Measurements from ENCODE around the gene SCYGR3.

The SCYGR3 gene, protein sequence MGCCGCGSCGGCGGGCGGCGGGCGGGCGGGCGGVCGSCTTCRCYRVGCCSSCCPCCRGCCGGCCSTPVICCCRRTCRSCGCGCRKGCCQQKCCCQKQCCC

GRCh38 chr2:227614740-227615139 lies at the start of gene SCYGR3:
Gene SCYGR3 (minus strand): TSS chr2:227614840. CDS start chr2:227614840, 0 bp downstream.
- DNase-seq (ENCODE audit: low read depth in 2 of 2) = no peak

DNA sequence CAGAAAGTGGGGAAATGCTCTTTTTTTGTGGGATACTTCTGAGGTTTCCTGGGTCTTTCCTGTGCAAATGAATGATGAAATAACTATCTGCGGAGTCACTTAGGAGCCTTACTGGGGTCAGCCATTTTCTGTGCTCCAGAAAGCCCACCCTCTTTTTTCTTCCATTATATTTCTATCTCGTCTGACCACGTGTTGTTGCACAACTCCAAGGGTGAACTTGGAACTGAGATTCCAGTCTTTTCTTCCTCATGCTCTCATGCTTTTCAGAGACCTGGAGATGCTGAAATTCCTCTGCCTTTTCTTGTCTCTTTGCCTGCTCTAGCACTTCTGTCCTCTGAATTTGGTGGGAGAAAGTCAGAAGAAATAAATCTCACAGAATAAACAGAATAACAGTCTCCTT lies 47.2 kb upstream of the SCYGR3 start:
- no peak for DNase-seq (ENCODE audit: low read depth in 2 of 2)

DNA sequence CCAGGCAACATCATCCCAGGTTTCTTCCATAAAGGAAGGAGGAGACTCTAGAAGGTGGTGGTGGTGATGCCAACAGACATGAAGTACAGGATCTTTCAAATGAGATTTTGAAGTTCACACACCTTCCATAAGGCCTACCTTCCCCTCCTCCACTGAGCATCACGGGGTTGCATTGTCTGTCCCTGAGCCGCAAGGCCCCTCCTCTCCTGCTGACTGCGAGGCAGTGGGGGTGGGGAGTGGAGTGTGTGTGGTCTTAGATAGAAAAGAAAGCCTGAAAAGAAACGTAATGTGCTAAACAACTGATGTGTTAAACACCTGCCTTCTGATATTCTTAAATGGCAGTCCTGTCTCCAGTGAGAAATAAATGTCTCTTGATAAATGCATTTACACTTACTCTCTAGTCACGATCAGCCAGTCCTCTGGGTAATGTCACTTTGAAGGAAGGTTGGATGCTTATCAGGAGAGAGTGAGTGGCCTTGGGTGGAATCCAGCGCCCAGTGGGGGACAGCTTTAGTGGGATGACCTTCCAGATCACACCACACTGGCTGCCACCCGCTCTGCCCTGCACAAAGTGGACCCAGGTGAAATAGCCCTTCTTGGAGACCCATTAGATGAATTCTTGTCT lies 46.5 kb upstream of the SCYGR3 start:
- DNase-seq (ENCODE audit: low read depth in 2 of 2) = no peak

DNA sequence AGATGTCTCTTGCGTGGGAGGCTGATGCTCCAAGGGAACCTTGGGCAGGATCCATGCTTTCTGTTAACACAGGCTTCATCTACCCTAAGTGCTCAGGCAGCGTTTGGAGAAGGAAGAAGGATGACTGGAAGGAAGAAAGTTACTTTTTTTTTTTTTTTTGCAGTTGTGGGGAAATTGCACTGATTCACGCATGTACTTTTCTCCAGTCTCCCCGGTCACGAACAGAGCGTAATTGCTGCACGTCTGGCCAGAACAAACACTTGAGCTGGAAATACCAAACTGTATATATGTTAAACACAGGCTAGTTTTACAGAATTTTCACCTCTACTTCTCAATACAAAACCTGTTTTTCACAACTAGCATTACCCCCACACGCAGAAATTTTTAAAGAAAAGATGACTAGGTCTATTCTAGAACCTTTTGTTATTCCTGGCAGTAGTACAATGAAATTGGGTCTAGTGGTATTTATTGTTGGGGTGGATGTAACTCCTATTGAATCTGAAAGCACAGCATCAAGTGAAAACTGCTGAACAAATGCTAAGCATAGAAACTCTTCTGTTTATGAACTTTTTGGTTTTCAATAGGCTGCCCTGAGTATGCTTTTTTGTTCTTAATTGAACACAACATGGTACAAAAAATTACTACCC lies 42.7 kb upstream of the SCYGR3 start:
- DNase-seq (ENCODE audit: low read depth in 2 of 2) = no peak

- DNase-seq (ENCODE audit: low read depth in 2 of 2) = peak; percentile 42 to 48
Measured at GRCh38 chr2:227655454-227655853, 40.8 kb upstream of the SCYGR3 start.

DNA sequence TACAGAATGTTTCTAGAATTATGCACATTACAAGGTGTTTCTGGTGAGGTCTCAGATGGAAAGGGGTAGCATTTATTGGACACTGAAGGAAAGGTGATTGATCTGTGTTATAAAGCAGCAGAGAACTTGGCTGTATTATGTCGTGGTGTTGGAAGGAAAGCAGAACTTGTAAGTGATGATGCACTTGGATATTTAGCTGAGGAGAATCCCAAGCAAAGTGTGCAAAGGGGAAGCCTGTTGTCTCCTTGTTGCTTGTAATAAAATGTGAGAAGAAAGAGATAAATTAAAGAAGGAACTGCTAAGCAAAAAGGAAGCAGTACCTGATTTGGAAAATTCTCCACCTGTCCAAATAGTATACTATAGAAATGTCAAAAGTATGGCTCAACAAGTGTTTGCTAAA lies 39.8 kb upstream of the SCYGR3 start:
- no peak for DNase-seq (ENCODE audit: low read depth in 2 of 2)

DNA sequence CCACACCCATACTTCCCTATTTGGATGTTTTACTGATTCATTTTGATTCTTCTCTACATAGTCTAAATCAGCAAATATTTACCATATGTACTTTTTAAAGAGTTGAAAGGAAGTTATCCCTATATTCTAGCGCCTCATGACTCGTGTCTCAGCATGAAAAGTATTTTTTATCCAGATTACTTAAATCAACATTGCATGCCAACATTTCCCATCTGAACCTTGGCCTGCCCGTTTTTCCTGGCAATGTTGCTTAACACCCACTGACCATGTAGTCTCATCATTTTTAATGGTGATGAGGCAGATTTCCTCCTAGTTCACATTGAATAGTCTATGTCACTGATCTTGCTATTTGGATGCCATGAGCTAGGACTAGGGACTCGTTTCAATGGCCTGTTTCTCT lies 38.8 kb upstream of the SCYGR3 start:
- DNase-seq (ENCODE audit: low read depth in 2 of 2) = no peak

- DNase-seq (ENCODE audit: low read depth in 2 of 2) = no peak
Measured at GRCh38 chr2:227643990-227644551, 29.4 kb upstream of the SCYGR3 start.

DNA sequence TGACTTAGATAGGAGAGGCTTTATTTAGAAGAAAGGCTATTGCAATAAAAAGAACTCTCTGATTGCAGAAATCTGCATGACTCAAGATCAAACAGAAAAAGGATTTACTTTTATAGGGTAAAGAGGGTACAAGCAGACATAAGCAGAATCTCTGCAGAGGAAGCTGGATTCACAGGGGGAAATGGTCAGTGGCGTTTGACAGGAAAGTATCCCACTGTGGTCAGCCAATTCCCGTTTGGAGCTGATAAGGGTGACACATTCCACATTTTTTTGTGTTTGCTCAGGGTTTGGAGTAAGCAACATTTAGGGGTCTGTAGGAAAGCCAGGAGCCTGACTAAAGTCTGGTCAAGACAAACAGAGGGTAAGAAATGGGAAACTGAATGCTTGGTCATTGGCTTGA lies 28.0 kb upstream of the SCYGR3 start:
- no peak for DNase-seq (ENCODE audit: low read depth in 2 of 2)

DNA sequence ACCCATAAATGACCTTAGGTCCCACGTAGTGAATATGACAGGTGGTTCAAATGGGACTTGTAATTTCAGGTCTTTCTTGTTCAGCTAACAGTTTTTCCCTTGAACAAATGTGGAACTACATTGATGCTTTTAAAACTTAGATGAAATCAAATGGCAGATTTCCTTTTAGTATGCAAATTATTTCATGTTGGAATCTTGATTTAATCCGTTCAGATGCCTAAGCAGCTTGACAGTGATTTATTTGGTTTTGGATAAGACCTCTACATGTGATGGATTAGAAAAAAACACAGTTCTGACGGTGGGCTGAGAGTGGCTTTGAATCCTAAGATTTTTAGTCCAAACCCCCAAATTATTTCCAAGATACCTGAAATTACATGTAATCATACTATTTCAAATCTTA lies 19.6 kb upstream of the SCYGR3 start:
- no peak for DNase-seq (ENCODE audit: low read depth in 2 of 2)

- DNase-seq (ENCODE audit: low read depth in 2 of 2) = no peak
Measured at GRCh38 chr2:227632827-227633226, 18.2 kb upstream of the SCYGR3 start.

DNA sequence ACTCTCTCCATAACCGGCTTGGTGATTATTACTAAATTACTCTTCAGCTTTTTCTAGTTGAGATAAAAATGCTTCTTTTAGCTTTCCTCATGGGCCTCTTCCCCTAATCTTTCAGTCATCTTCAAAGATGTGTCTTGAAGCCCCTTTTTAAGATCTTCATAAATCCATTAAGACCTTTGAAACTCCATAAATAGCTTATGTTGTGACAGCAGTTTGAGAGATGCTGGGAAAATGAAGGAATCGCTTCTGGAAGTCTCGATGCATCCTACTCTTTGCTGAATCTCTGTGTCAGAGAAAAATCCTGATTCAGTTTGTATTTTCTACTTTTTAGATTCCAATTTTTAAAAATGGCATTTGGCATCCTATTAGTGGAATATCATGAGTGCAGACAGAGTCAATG lies 15.7 kb upstream of the SCYGR3 start:
- no peak for DNase-seq (ENCODE audit: low read depth in 2 of 2)

- DNase-seq (ENCODE audit: low read depth in 2 of 2) = no peak
Measured at GRCh38 chr2:227629435-227629834, 14.8 kb upstream of the SCYGR3 start.

DNA sequence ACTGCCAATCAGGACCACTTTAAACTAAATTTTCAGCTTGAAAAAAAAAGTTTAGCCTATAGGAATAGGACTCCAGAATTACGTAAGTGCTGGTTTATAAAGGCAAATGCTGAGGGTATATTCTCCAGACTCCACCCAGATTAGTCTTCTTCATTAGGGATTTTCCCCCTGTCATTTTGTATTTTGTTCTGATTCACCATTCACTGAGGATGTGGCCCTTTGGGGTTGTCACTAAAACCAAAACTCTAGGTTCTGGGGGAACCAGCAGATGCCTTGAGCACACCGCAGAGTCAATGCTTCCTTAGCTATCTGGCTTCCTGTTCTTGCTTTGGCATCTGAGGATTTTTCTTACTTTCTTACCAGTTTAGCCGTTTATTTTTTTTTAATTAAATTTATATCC lies 13.1 kb upstream of the SCYGR3 start:
- DNase-seq (ENCODE audit: low read depth in 2 of 2) = no peak

DNA sequence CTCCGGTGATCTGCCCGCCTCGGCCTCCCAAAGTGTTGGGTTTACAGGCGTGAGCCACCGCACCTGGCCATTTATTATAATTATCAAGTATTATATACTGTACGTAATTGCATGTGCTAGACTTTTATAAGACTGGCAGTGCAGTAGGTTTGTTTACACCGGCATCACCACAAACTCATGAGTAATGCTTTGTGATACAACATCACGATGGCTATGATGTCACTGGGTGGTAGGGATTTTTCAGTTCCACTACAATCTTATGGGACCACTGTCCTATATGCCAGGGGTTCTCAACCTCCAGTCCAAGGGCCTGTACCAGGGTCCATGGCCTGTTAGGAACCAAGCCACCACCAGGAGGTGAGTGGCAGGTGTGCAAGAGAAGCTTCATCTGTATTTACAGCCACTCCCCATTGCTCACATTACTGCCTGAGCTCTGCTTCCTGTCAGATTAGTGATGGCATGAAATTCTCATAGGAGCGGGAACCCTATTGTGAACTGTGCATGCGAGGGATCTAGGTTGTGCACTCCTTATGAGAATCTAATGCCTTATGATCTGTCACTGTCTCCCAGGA lies 12.0 kb upstream of the SCYGR3 start:
- no peak for DNase-seq (ENCODE audit: low read depth in 2 of 2)

DNA sequence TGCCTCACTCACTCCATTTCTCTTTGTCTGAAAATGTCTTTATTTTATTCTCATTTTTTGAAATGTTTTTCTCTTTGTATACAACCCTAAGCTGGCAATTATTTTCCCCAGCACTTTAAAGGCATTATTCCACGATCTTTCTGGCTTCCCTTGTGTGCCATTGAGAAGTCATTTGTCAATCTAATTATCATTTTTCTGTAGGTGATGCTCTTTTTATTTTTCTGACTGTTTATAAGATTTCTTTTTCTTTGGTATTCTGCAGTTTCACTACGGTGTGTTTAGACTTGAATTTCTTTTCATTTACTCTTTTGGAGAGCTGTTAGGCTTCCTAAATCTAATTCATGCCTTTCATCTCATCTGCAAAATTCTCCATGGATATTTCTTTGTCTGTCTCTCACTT lies 10.8 kb upstream of the SCYGR3 start:
- DNase-seq (ENCODE audit: low read depth in 2 of 2) = no peak

GRCh38 chr2:227623226-227623625 lies 8.6 kb upstream of the SCYGR3 start:
- peak; percentile 36 to 49 for DNase-seq (ENCODE audit: low read depth in 2 of 2)

DNA sequence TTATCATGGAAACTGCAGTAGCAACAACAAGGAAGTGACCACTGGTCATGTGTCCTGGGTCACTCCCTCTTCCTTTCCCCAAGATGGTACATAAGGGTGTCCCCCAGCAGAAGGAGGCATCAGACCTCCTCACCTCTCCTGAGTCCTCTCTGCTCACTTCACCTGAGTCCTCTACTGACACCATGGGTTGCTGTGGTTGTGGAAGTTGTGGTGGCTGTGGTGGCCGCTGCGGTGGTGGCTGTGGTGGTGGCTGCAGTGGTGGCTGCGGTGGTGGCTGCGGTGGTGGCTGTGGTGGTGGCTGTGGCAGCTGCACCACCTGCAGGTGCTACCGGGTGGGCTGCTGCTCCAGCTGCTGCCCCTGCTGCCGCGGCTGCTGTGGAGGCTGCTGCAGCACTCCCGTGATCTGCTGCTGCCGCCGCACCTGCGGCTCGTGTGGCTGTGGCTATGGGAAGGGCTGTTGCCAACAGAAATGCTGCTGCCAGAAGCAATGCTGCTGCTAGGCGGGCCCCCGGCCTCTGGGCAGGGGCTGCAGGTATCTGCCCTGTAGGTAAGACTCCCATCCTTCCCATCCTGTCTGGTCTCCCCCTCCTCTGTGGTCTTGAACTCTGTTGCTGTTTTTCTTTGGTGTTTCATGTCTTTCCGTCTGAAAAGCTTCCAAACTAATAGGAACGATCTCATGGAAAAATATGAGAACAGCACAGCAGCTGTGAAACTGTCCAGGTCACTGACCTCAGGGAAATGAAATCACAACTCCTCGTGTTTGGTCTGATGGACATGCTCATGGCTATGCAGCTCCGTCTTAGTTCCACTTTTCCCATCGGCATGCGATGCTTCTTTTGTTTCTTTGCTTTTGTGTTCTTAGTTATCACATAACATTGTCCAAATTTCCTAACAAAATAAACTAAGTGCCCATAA lies 2.9 kb upstream of the SCYGR3 start, which contains the start of gene SCYGR4:
TSS of gene SCYGR4 (plus strand) at position 183 of the 915 bp plus-strand sequence. CDS start at position 183, 0 bp downstream.
- no peak for DNase-seq (ENCODE audit: low read depth in 2 of 2)

DNA sequence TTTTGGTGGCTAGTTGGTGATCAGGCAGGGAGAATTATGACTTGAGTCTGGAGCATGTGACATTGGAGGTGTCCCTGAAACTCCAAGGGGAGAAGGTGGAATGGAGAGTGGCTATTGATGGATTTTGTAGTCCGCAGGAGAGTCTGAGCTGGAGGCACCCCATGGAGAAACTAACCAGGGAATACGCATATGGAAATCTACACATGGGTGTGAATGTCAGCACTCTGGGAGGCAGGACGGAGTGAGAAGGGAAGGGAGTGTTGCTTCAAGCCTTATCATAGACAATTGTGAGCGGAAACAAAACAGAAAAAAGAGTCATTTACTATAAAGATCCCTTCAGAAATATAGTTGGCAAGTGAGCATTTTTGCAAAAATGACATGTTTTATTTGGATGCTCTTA lies 2.0 kb upstream of the SCYGR3 start:
- no peak for DNase-seq (ENCODE audit: low read depth in 2 of 2)

GRCh38 chr2:227615906-227616305 lies 1.3 kb upstream of the SCYGR3 start:
- no peak for DNase-seq (ENCODE audit: low read depth in 2 of 2)

GRCh38 chr2:227615181-227615580 lies 541 bp upstream of the SCYGR3 start:
- DNase-seq (ENCODE audit: low read depth in 2 of 2) = no peak

DNA sequence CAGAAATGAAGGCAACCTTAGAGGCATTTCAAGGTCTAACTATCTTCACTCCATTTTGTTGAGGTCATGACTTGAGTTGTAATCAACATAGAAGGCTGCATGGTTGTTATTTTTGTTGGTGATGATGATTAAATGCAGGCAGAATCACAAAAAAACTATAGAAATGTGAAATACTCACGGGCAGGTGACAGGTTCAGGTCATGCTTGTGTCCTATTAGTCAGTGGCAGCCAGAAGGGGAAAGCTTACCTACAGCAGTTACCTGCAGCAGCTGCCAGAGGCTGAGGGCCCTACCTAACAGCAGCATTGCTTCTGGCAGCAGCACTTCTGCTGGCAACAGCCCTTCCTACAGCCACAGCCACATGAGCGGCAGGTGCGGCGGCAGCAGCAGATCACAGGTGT lies 394 bp downstream of the SCYGR3 start:
- DNase-seq (ENCODE audit: low read depth in 2 of 2) = no peak
